HG03196 (cell line): ENCODE results near the gene TMEM129.

Source experiments
- ATAC-seq: cut with Tn5 transposase; IDR thresholded peaks from one replicate; pipeline ENCODE4 v1.9.1; 2021; ENCODE audit not compliant: unreplicated experiment

TMEM129 gene

DNA sequence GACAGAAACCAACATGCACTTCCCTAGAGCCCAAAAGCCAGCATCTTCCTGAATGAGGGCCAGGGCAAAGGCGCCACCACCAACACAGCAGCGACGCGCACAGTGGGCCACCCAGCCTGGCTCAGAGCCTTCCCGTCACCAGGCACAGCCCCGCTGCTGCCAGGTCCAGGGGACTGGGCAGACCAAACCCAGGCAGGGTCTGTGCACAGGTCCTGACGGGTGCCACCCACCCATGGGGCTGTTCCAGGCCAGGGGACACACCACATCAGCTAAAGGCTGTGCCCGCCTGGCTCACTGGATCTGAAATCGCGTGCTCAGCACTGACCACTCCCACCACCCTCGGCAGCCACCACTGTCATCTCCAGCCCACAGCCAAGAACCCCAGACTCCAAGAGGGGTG is 50.8 kb downstream of the TMEM129 start:
- ATAC-seq: no peak

DNA sequence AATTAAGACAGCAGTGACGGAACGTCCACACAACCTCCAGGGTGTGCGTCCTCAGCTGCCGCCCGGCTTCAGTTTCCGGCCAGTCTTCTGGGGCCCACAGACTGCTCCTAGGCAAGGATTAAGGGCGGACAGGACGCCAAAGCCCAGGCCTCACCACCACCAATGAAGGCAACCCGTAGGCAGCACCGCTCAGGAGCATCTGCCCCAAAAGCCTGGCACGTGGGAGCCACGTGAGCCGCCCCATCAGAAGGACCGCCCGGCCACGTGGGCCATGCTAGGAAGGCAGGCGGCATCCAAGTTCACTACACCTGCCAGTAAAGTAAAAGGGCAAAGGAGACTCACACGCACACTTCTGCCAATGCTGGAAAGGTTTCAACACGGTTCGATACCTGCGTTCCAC is 51.3 kb downstream of the TMEM129 start:
- ATAC-seq: no peak

GRCh38 chr4:1669270-1669669 is 51.9 kb downstream of the TMEM129 start:
- ATAC-seq: no peak

DNA sequence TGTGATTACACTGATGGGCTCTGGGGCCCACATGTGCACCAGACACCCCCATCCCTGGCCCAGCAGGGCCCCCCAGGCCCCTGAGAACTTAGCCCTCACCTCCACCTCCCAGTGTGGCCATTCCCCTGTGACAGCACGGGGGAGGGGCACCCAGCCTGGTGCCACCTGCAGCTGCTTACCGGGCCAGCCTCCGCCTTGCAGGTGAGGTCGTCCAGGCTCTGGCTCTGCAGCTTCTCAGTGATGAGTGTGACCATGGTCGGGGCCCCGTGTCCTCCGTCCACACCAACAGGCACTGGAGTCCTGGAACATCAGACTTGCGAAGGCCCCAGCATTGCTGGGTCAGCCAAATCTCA is 52.7 kb downstream of the TMEM129 start:
- no peak for ATAC-seq

DNA sequence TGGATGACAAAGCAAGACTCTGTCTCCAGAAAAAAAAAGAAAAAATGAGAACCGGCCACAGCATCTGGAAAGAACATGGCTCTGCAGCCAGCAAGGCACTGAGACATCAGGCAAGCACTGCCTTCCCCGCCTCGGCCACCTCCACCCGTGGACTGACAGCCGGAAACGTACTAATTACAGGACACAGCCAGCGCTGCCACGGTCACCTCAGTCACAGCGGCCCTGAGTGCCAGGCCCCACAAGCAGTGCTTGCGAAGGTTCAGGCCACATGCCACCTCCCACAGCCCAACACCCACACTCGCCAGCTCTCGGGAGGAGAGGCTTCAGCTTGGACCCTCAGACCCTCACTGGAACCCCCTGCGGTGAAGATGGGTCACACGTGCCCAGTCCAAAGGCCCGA is 53.9 kb downstream of the TMEM129 start:
- ATAC-seq: no peak

- ATAC-seq: no peak
Observed at GRCh38 chr4:1666391-1666790, 54.7 kb downstream of the TMEM129 start.
